ENCODE measurements around the gene COL4A2.

The COL4A2 gene

GRCh38 chr13:110354715-110355473 lies 47.8 kb downstream of the COL4A2 start:
- DNase-seq (ENCODE audit: low read depth), result no peak

- no peak for DNase-seq (ENCODE audit: low read depth)
These were observed 49.3 kb downstream of the COL4A2 start for GRCh38 chr13:110356362-110356761.

- no peak for DNase-seq (ENCODE audit: low read depth)
These were observed 51.3 kb downstream of the COL4A2 start for GRCh38 chr13:110358381-110358780.

- DNase-seq (ENCODE audit: low read depth), result no peak
These were observed 52.8 kb downstream of the COL4A2 start for GRCh38 chr13:110359840-110360301.

GRCh38 chr13:110360598-110360997 lies 53.5 kb downstream of the COL4A2 start:
- no peak for DNase-seq (ENCODE audit: low read depth)

- DNase-seq (ENCODE audit: low read depth), result no peak
These were observed 54.4 kb downstream of the COL4A2 start for GRCh38 chr13:110361365-110361911.

- peak; percentile 24 for DNase-seq (ENCODE audit: low read depth)
These were observed 55.9 kb downstream of the COL4A2 start for GRCh38 chr13:110363010-110363409.

GRCh38 chr13:110364081-110364480 lies 57.0 kb downstream of the COL4A2 start:
- DNase-seq (ENCODE audit: low read depth), result no peak

GRCh38 chr13:110365876-110366275 lies 58.8 kb downstream of the COL4A2 start:
- no peak for DNase-seq (ENCODE audit: low read depth)

GRCh38 chr13:110366733-110367132 lies 59.6 kb downstream of the COL4A2 start:
- DNase-seq (ENCODE audit: low read depth), result no peak

GRCh38 chr13:110367620-110368019 lies 60.5 kb downstream of the COL4A2 start:
- no peak for DNase-seq (ENCODE audit: low read depth)

- DNase-seq (ENCODE audit: low read depth), result no peak
These were observed 61.3 kb downstream of the COL4A2 start for GRCh38 chr13:110368408-110368807.

- DNase-seq (ENCODE audit: low read depth), result no peak
These were observed 62.3 kb downstream of the COL4A2 start for GRCh38 chr13:110369400-110369799.

GRCh38 chr13:110371550-110372465 lies 64.7 kb downstream of the COL4A2 start:
- DNase-seq (ENCODE audit: low read depth), result no peak

GRCh38 chr13:110372676-110373075 lies 65.6 kb downstream of the COL4A2 start:
- DNase-seq (ENCODE audit: low read depth), result no peak

GRCh38 chr13:110373617-110374016 lies 66.5 kb downstream of the COL4A2 start:
- DNase-seq (ENCODE audit: low read depth), result no peak

GRCh38 chr13:110374431-110375370 lies 67.6 kb downstream of the COL4A2 start:
- DNase-seq (ENCODE audit: low read depth), result no peak

- DNase-seq (ENCODE audit: low read depth), result no peak
These were observed 69.0 kb downstream of the COL4A2 start for GRCh38 chr13:110376120-110376519.

GRCh38 chr13:110377178-110377825 lies 70.2 kb downstream of the COL4A2 start:
- no peak for DNase-seq (ENCODE audit: low read depth)

- DNase-seq (ENCODE audit: low read depth), result no peak
These were observed 70.7 kb downstream of the COL4A2 start for GRCh38 chr13:110377826-110378201.

- DNase-seq (ENCODE audit: low read depth), result no peak
These were observed 72.3 kb downstream of the COL4A2 start for GRCh38 chr13:110379358-110379757.
